Measurements from ENCODE around the gene PHF21B.

The PHF21B gene

GRCh38 chr22:44884968-44885805, 124.6 kb downstream of the PHF21B start:
- Histone ChIP-seq H3K36me3 (ENCODE audit: control insufficient read depth in 5 of 5, insufficient read depth in 5 of 5, low read length in 5 of 5) (no peaks in the 10 kb centered on the region), H3K4me3 (ENCODE audit: low read depth in 1 of 5, low read length in 5 of 5) (no peak overlapping the region), H3K9ac (ENCODE audit: low read length in 5 of 5) (no peak overlapping the region), H3K27me3 (ENCODE audit: control insufficient read depth in 5 of 5, insufficient read depth in 4 of 5, low read length in 5 of 5) (peaks cover 0 to 7% (median under 1%) of the 10 kb centered on the region in 5 donors), H3K4me1 (ENCODE audit: control insufficient read depth in 5 of 5, insufficient read depth in 5 of 5, low read length in 5 of 5) (no peaks in the 10 kb centered on the region), H3K9me3 (ENCODE audit: control insufficient read depth in 5 of 5, low read length in 5 of 5) (peaks cover 0 to 8% (median 0%) of the 10 kb centered on the region in 5 donors), H3K27ac (ENCODE audit: low read depth, low read length) (no peak overlapping the region)

- H3K27ac ChIP-seq (ENCODE audit: low read depth, low read length): no peak overlapping the region
- H3K36me3 ChIP-seq (ENCODE audit: control insufficient read depth in 5 of 5, insufficient read depth in 5 of 5, low read length in 5 of 5): no peaks in the 10 kb centered on the region
- peaks cover 0 to 7% (median 2%) of the 10 kb centered on the region in 5 donors for H3K27me3 ChIP-seq (ENCODE audit: control insufficient read depth in 5 of 5, insufficient read depth in 4 of 5, low read length in 5 of 5)
Observed at GRCh38 chr22:44884562-44884961, 125.2 kb downstream of the PHF21B start.

DNA sequence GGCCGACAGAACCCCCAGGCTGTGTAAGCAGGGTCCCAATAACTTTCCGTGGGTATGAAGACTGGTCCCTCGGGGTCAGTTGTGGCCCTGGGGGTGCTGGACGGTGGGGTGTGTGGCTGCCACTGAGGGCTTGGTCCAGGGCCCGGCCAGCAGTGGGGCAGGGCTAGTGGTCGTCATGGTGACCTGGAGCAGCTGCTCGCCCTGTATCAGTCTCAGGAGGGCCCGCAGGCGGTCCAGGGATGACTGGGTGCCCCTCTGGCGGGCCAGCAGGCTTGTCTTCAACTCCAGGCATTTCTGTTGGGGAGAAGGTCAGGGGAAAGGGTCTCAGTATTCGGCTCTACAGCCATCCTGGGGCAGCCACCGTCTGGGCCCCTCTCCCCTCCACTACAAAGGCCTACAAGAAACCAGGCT, 126.8 kb downstream of the PHF21B start:
- H3K27ac ChIP-seq (ENCODE audit: low read depth, low read length): no peak overlapping the region
- no peak overlapping the region for H3K4me3 ChIP-seq (ENCODE audit: low read depth in 1 of 5, low read length in 5 of 5)
- peaks cover under 1 to 13% (median 4%) of the 10 kb centered on the region in 5 donors for H3K9me3 ChIP-seq (ENCODE audit: control insufficient read depth in 5 of 5, low read length in 5 of 5)
- H3K4me1 ChIP-seq (ENCODE audit: control insufficient read depth in 5 of 5, insufficient read depth in 5 of 5, low read length in 5 of 5): no peaks in the 10 kb centered on the region
- H3K9ac ChIP-seq (ENCODE audit: low read length in 5 of 5): no peak overlapping the region
- H3K27me3 ChIP-seq (ENCODE audit: control insufficient read depth in 5 of 5, insufficient read depth in 4 of 5, low read length in 5 of 5): peaks cover 0 to 7% (median 2%) of the 10 kb centered on the region in 5 donors
- no peaks in the 10 kb centered on the region for H3K36me3 ChIP-seq (ENCODE audit: control insufficient read depth in 5 of 5, insufficient read depth in 5 of 5, low read length in 5 of 5)

More at GRCh38 chr22:44884562-44884961, 125.2 kb downstream of the PHF21B start:
- Histone ChIP-seq H3K9ac (ENCODE audit: low read length in 5 of 5) (no peak overlapping the region), H3K9me3 (ENCODE audit: control insufficient read depth in 5 of 5, low read length in 5 of 5) (peaks cover 0 to 8% (median 0%) of the 10 kb centered on the region in 5 donors), H3K4me3 (ENCODE audit: low read depth in 1 of 5, low read length in 5 of 5) (no peak overlapping the region), H3K4me1 (ENCODE audit: control insufficient read depth in 5 of 5, insufficient read depth in 5 of 5, low read length in 5 of 5) (no peaks in the 10 kb centered on the region)

GRCh38 chr22:44882226-44882905, 127.4 kb downstream of the PHF21B start:
- no peaks in the 10 kb centered on the region for H3K4me1 ChIP-seq (ENCODE audit: control insufficient read depth in 5 of 5, insufficient read depth in 5 of 5, low read length in 5 of 5)

DNA sequence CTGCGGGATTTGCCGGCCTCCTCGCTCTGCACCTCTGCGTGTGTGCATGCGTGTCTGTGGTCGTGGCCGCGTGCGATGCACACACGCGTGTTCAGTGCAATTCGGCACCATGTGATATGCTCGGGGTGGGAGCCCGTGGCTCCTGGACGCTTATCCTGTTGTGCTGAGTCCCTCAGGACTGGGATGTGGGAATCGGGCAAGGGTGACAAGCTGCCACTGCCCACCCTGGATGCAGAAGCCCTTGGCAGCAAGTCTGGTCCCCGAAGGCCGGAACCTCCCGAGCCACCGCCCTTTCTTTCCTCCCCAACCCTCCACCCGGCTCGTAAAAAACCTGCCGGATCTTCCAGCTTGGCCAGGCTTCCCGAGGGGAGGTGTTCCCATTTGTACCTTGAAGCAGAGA, 128.2 kb downstream of the PHF21B start:
- H3K9me3 ChIP-seq (ENCODE audit: control insufficient read depth in 5 of 5, low read length in 5 of 5): peaks cover 2 to 25% (median 16%) of the 10 kb centered on the region in 5 donors
- H3K9ac ChIP-seq (ENCODE audit: low read length in 5 of 5): no peak overlapping the region
- no peaks in the 10 kb centered on the region for H3K4me1 ChIP-seq (ENCODE audit: control insufficient read depth in 5 of 5, insufficient read depth in 5 of 5, low read length in 5 of 5)
- H3K27ac ChIP-seq (ENCODE audit: low read depth, low read length): no peak overlapping the region
- peaks cover 0 to 7% (median 2%) of the 10 kb centered on the region in 5 donors for H3K27me3 ChIP-seq (ENCODE audit: control insufficient read depth in 5 of 5, insufficient read depth in 4 of 5, low read length in 5 of 5)
- H3K4me3 ChIP-seq (ENCODE audit: low read depth in 1 of 5, low read length in 5 of 5): no peak overlapping the region
- no peaks in the 10 kb centered on the region for H3K36me3 ChIP-seq (ENCODE audit: control insufficient read depth in 5 of 5, insufficient read depth in 5 of 5, low read length in 5 of 5)

More at GRCh38 chr22:44882226-44882905, 127.4 kb downstream of the PHF21B start:
- Histone ChIP-seq H3K36me3 (ENCODE audit: control insufficient read depth in 5 of 5, insufficient read depth in 5 of 5, low read length in 5 of 5) (no peaks in the 10 kb centered on the region), H3K27ac (ENCODE audit: low read depth, low read length) (no peak overlapping the region), H3K4me3 (ENCODE audit: low read depth in 1 of 5, low read length in 5 of 5) (no peak overlapping the region), H3K9me3 (ENCODE audit: control insufficient read depth in 5 of 5, low read length in 5 of 5) (peaks cover 2 to 18% (median 9%) of the 10 kb centered on the region in 5 donors), H3K27me3 (ENCODE audit: control insufficient read depth in 5 of 5, insufficient read depth in 4 of 5, low read length in 5 of 5) (peaks cover 0 to 7% (median 2%) of the 10 kb centered on the region in 5 donors), H3K9ac (ENCODE audit: low read length in 5 of 5) (no peak overlapping the region)

DNA sequence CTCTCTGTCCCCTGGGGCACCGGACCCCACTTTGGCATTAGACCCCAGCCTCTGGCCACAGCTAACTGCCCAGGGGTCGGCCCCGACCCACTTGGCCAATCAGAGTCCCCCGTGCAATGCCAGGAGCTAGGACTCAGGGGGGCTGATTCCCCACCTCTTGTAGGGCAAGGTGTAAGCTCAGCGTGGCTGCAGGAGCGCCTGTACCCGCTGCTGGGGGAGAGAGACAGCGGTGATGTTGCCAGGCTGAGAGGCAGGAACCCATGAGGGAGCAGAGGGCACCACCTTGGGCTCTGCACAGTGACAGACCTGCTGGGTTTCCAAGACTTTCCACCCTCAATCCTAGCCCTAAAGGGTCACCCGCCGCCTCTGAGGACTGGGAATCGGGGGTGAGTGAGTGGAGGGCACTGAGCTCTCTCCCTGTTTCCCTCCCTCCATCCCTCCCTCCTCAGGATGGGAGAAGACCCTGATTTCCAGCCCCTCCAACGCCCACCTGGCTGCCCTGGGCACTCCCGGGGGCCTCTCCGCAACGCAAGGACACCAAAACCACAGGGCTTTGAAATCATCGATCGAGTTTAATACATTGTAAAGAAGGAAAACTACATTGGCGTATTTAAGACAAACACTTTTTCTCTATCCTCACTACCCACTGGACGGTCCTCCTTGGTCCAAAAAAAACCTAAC, 129.1 kb downstream of the PHF21B start:
- Histone ChIP-seq H3K4me3 (ENCODE audit: low read depth in 1 of 5, low read length in 5 of 5) (no peak overlapping the region), H3K9me3 (ENCODE audit: control insufficient read depth in 5 of 5, low read length in 5 of 5) (peaks cover 2 to 29% (median 17%) of the 10 kb centered on the region in 5 donors), H3K9ac (ENCODE audit: low read length in 5 of 5) (no peak overlapping the region), H3K27ac (ENCODE audit: low read depth, low read length) (no peak overlapping the region), H3K27me3 (ENCODE audit: control insufficient read depth in 5 of 5, insufficient read depth in 4 of 5, low read length in 5 of 5) (peaks cover 0 to 7% (median 1%) of the 10 kb centered on the region in 5 donors), H3K36me3 (ENCODE audit: control insufficient read depth in 5 of 5, insufficient read depth in 5 of 5, low read length in 5 of 5) (no peaks in the 10 kb centered on the region), H3K4me1 (ENCODE audit: control insufficient read depth in 5 of 5, insufficient read depth in 5 of 5, low read length in 5 of 5) (no peaks in the 10 kb centered on the region)

GRCh38 chr22:44879301-44879680, 130.5 kb downstream of the PHF21B start:
- H3K4me1 ChIP-seq (ENCODE audit: control insufficient read depth in 5 of 5, insufficient read depth in 5 of 5, low read length in 5 of 5): no peaks in the 10 kb centered on the region
- H3K27me3 ChIP-seq (ENCODE audit: control insufficient read depth in 5 of 5, insufficient read depth in 4 of 5, low read length in 5 of 5): peaks cover 0 to 3% (median 0%) of the 10 kb centered on the region in 5 donors
- H3K9ac ChIP-seq (ENCODE audit: low read length in 5 of 5): no peak overlapping the region
- no peak overlapping the region for H3K4me3 ChIP-seq (ENCODE audit: low read depth in 1 of 5, low read length in 5 of 5)
- H3K36me3 ChIP-seq (ENCODE audit: control insufficient read depth in 5 of 5, insufficient read depth in 5 of 5, low read length in 5 of 5): no peaks in the 10 kb centered on the region
- peaks cover 2 to 25% (median 17%) of the 10 kb centered on the region in 5 donors for H3K9me3 ChIP-seq (ENCODE audit: control insufficient read depth in 5 of 5, low read length in 5 of 5)
- no peak overlapping the region for H3K27ac ChIP-seq (ENCODE audit: low read depth, low read length)

GRCh38 chr22:44878483-44879300, 131.1 kb downstream of the PHF21B start:
- Histone ChIP-seq H3K4me3 (ENCODE audit: low read depth in 1 of 5, low read length in 5 of 5) (no peak overlapping the region), H3K27me3 (ENCODE audit: control insufficient read depth in 5 of 5, insufficient read depth in 4 of 5, low read length in 5 of 5) (peaks cover 0 to 3% (median 0%) of the 10 kb centered on the region in 5 donors), H3K9ac (ENCODE audit: low read length in 5 of 5) (no peak overlapping the region), H3K36me3 (ENCODE audit: control insufficient read depth in 5 of 5, insufficient read depth in 5 of 5, low read length in 5 of 5) (no peaks in the 10 kb centered on the region), H3K27ac (ENCODE audit: low read depth, low read length) (no peak overlapping the region), H3K4me1 (ENCODE audit: control insufficient read depth in 5 of 5, insufficient read depth in 5 of 5, low read length in 5 of 5) (no peaks in the 10 kb centered on the region), H3K9me3 (ENCODE audit: control insufficient read depth in 5 of 5, low read length in 5 of 5) (peaks cover 2 to 20% (median 17%) of the 10 kb centered on the region in 5 donors)

GRCh38 chr22:44876921-44877320, 132.9 kb downstream of the PHF21B start:
- Histone ChIP-seq H3K36me3 (ENCODE audit: control insufficient read depth in 5 of 5, insufficient read depth in 5 of 5, low read length in 5 of 5) (no peaks in the 10 kb centered on the region), H3K4me1 (ENCODE audit: control insufficient read depth in 5 of 5, insufficient read depth in 5 of 5, low read length in 5 of 5) (no peaks in the 10 kb centered on the region)

More at GRCh38 chr22:44876921-44877320, 132.9 kb downstream of the PHF21B start:
- Histone ChIP-seq H3K27me3 (ENCODE audit: control insufficient read depth in 5 of 5, insufficient read depth in 4 of 5, low read length in 5 of 5) (peaks cover 0 to 3% (median 2%) of the 10 kb centered on the region in 5 donors), H3K27ac (ENCODE audit: low read depth, low read length) (no peak overlapping the region), H3K9me3 (ENCODE audit: control insufficient read depth in 5 of 5, low read length in 5 of 5) (peaks cover 2 to 23% (median 19%) of the 10 kb centered on the region in 5 donors), H3K4me3 (ENCODE audit: low read depth in 1 of 5, low read length in 5 of 5) (no peak overlapping the region), H3K9ac (ENCODE audit: low read length in 5 of 5) (no peak overlapping the region)

Measured in subcutaneous abdominal adipose tissue (tissue), 5 donors.